ENCODE data around the gene GRM7.
A peak's percentile ranks its signal among the peaks of the same experiment; 100 is the strongest.

Gene GRM7

GRCh38 chr3:7721869-7722268 lies 861.0 kb downstream of the GRM7 start:
- Histone ChIP-seq H3K4me2 (no peak overlapping the region), H3K4me3 (no peak overlapping the region), H3K27me3 (no peaks in the 10 kb centered on the region), H4K20me1 (no peaks in the 10 kb centered on the region), H3K36me3 (no peaks in the 10 kb centered on the region), H3K4me1 (no peaks in the 10 kb centered on the region), H3K27ac (no peak overlapping the region), H3K9ac (no peak overlapping the region), H3K9me3 (no peaks in the 10 kb centered on the region)
- no peak for TF ChIP-seq Cebpa-rat (IDR thresholded peaks at IDR 0.05)

- H3K36me3 ChIP-seq = no peaks in the 10 kb centered on the region
- H3K27ac ChIP-seq = no peak overlapping the region
- H3K4me2 ChIP-seq = no peak overlapping the region
- H3K4me3 ChIP-seq = no peak overlapping the region
- H3K9me3 ChIP-seq = no peaks in the 10 kb centered on the region
- H3K27me3 ChIP-seq = no peaks in the 10 kb centered on the region
- no peak overlapping the region for H3K9ac ChIP-seq
- TF ChIP-seq Cebpa-rat (IDR thresholded peaks at IDR 0.05) = no peak
- no peaks in the 10 kb centered on the region for H3K4me1 ChIP-seq
- no peaks in the 10 kb centered on the region for H4K20me1 ChIP-seq
Measured at GRCh38 chr3:7728566-7729519, 867.9 kb downstream of the GRM7 start.

- no peaks in the 10 kb centered on the region for H4K20me1 ChIP-seq
- H3K9ac ChIP-seq = no peak overlapping the region
- no peaks in the 10 kb centered on the region for H3K4me1 ChIP-seq
- no peaks in the 10 kb centered on the region for H3K27me3 ChIP-seq
- H3K9me3 ChIP-seq = no peaks in the 10 kb centered on the region
- H3K36me3 ChIP-seq = no peaks in the 10 kb centered on the region
- H3K4me2 ChIP-seq = no peak overlapping the region
- H3K27ac ChIP-seq = no peak overlapping the region
- TF ChIP-seq Cebpa-rat (IDR thresholded peaks at IDR 0.05) = no peak
- no peak overlapping the region for H3K4me3 ChIP-seq
Measured at GRCh38 chr3:7733933-7734332, 873.0 kb downstream of the GRM7 start.

- Histone ChIP-seq H3K9me3 (no peaks in the 10 kb centered on the region), H3K4me3 (no peak overlapping the region), H3K36me3 (no peaks in the 10 kb centered on the region), H3K9ac (no peak overlapping the region), H3K4me1 (no peaks in the 10 kb centered on the region), H3K4me2 (no peak overlapping the region), H3K27me3 (no peaks in the 10 kb centered on the region), H3K27ac (no peak overlapping the region), H4K20me1 (no peaks in the 10 kb centered on the region)
- no peak for TF ChIP-seq Cebpa-rat (IDR thresholded peaks at IDR 0.05)
Measured at GRCh38 chr3:7734456-7734855, 873.5 kb downstream of the GRM7 start.

- Histone ChIP-seq H3K9ac (no peak overlapping the region), H3K4me3 (no peak overlapping the region), H4K20me1 (no peaks in the 10 kb centered on the region), H3K9me3 (no peaks in the 10 kb centered on the region), H3K36me3 (no peaks in the 10 kb centered on the region), H3K27me3 (no peaks in the 10 kb centered on the region), H3K4me1 (no peaks in the 10 kb centered on the region), H3K27ac (no peak overlapping the region), H3K4me2 (no peak overlapping the region)
- TF ChIP-seq Cebpa-rat (IDR thresholded peaks at IDR 0.05) = peak; percentile 44; the same call in 1 of the 2 replicates
Measured at GRCh38 chr3:7737263-7737662, 876.3 kb downstream of the GRM7 start.

GRCh38 chr3:7739754-7740153 lies 878.8 kb downstream of the GRM7 start:
- Histone ChIP-seq H3K4me1 (no peaks in the 10 kb centered on the region), H3K9me3 (no peaks in the 10 kb centered on the region), H3K27me3 (no peaks in the 10 kb centered on the region), H3K27ac (no peak overlapping the region), H3K9ac (no peak overlapping the region), H3K4me2 (no peak overlapping the region), H4K20me1 (no peaks in the 10 kb centered on the region), H3K4me3 (no peak overlapping the region), H3K36me3 (no peaks in the 10 kb centered on the region)
- TF ChIP-seq Cebpa-rat (IDR thresholded peaks at IDR 0.05) = no peak

GRCh38 chr3:7740458-7740857 lies 879.5 kb downstream of the GRM7 start:
- Histone ChIP-seq H4K20me1 (no peaks in the 10 kb centered on the region), H3K4me1 (no peaks in the 10 kb centered on the region), H3K27me3 (no peaks in the 10 kb centered on the region), H3K4me3 (no peak overlapping the region), H3K9ac (no peak overlapping the region), H3K9me3 (no peaks in the 10 kb centered on the region), H3K36me3 (no peaks in the 10 kb centered on the region), H3K4me2 (no peak overlapping the region), H3K27ac (no peak overlapping the region)
- TF ChIP-seq Cebpa-rat (IDR thresholded peaks at IDR 0.05) = no peak

- H3K27me3 ChIP-seq = no peaks in the 10 kb centered on the region
- no peak overlapping the region for H3K4me3 ChIP-seq
- no peak overlapping the region for H3K27ac ChIP-seq
- no peaks in the 10 kb centered on the region for H3K9me3 ChIP-seq
- H3K9ac ChIP-seq = no peak overlapping the region
- H4K20me1 ChIP-seq = no peaks in the 10 kb centered on the region
- H3K36me3 ChIP-seq = no peaks in the 10 kb centered on the region
- no peaks in the 10 kb centered on the region for H3K4me1 ChIP-seq
- H3K4me2 ChIP-seq = no peak overlapping the region
- TF ChIP-seq Cebpa-rat (IDR thresholded peaks at IDR 0.05) = no peak
Measured at GRCh38 chr3:7744850-7745249, 883.9 kb downstream of the GRM7 start.

- no peak for TF ChIP-seq Cebpa-rat (IDR thresholded peaks at IDR 0.05)
- no peaks in the 10 kb centered on the region for H3K36me3 ChIP-seq
- no peaks in the 10 kb centered on the region for H3K27me3 ChIP-seq
- no peak overlapping the region for H3K4me3 ChIP-seq
- H3K9ac ChIP-seq = no peak overlapping the region
- H3K4me2 ChIP-seq = no peak overlapping the region
- no peaks in the 10 kb centered on the region for H3K4me1 ChIP-seq
- H3K9me3 ChIP-seq = no peaks in the 10 kb centered on the region
- H3K27ac ChIP-seq = no peak overlapping the region
- no peaks in the 10 kb centered on the region for H4K20me1 ChIP-seq
Measured at GRCh38 chr3:7745711-7746110, 884.8 kb downstream of the GRM7 start.

GRCh38 chr3:7749931-7750695 lies 889.2 kb downstream of the GRM7 start:
- no peak overlapping the region for H3K27ac ChIP-seq
- no peaks in the 10 kb centered on the region for H3K4me1 ChIP-seq
- no peak overlapping the region for H3K4me2 ChIP-seq
- no peak overlapping the region for H3K4me3 ChIP-seq
- no peak for TF ChIP-seq Cebpa-rat (IDR thresholded peaks at IDR 0.05)
- no peak overlapping the region for H3K9ac ChIP-seq
- H3K36me3 ChIP-seq = no peaks in the 10 kb centered on the region
- H4K20me1 ChIP-seq = no peaks in the 10 kb centered on the region
- no peaks in the 10 kb centered on the region for H3K27me3 ChIP-seq
- H3K9me3 ChIP-seq = no peaks in the 10 kb centered on the region

Data from BLaER1 (cell line).